Stomach (tissue), 9 donors: ENCODE measurements around the gene PANX3. TPM values are rescaled to one million over a fixed set of nuclear protein-coding genes. Genes with fewer than 3 reads are reported as not detected.

ENCODE experiments used
- DNase-seq, 2 donors: peaks; one replicate each; pipeline versions ENCODE4 v3.0.0 to v3.0.0-alpha.2; 2013 to 2019
- H3K27ac ChIP-seq, 5 donors: fragments of 200-600 bp in 4 of 5; sonication (generic) in 4 of 5; one replicate each; pipeline ENCODE4 v1.5.1; 2013 to 2019; ENCODE audit warnings: mild to moderate bottlenecking in 1 of 5, moderate library complexity in 1 of 5
- H3K27me3 ChIP-seq, 3 donors: fragments of 200-600 bp; sonication (generic); one replicate each; pipeline ENCODE4 v1.5.1; 2017 to 2019; ENCODE audit warnings: mixed run types in 1 of 3
- H3K36me3 ChIP-seq, 4 donors: fragments of 200-600 bp; sonication (generic); 1 replicate in 3 of 4; 2 replicates in 1 of 4; pipeline ENCODE4 v1.5.1; 2016 to 2019
- H3K4me1 ChIP-seq, 4 donors: fragments of 200-600 bp; sonication (generic); one replicate each; pipeline ENCODE4 v1.5.1; 2016 to 2019
- H3K4me3 ChIP-seq, 4 donors: fragments of 200-600 bp; sonication (generic) in 3 of 4; one replicate each; pipeline ENCODE4 v1.5.1; 2016 to 2019; ENCODE audit warnings: mild to moderate bottlenecking in 1 of 4
- H3K9me3 ChIP-seq, 4 donors: fragments of 200-600 bp; sonication (generic); one replicate each; pipeline ENCODE4 v1.5.1; 2016 to 2019
- EP300 ChIP-seq: sonication (generic); formaldehyde crosslinking; IDR thresholded peaks from one replicate; pipeline ENCODE4 v1.6.1; 2017; ENCODE audit warnings: antibody characterized with exemption
- POLR2A ChIP-seq, 4 donors: fragments of 450-650 bp; IDR thresholded peaks; one replicate each; pipeline ENCODE4 v1.6.1; 2016; ENCODE audit warnings: antibody characterized with exemption in 4 of 4, control low read depth in 2 of 4, mild to moderate bottlenecking in 1 of 4, moderate library complexity in 1 of 4
- POLR2AphosphoS5 ChIP-seq, 3 donors: sonication (generic); formaldehyde crosslinking; IDR thresholded peaks; one replicate each; pipeline ENCODE4 v1.6.1; 2016; ENCODE audit warnings: antibody characterized with exemption in 3 of 3
- WGBS, 5 donors: extraction: QIAGEN DNeasy Blood & Tissue Kit in 3 of 5; methylation state at CpG; one replicate each; pipeline versions ENCODE4 v1.1.5 to v1.1.7; 2013 to 2018; 5-methylcytosine and 5-hydroxymethylcytosine counted together
- intact Hi-C: fragments of 100-400 bp; cut with DNase I; formaldehyde crosslinking; loops from one replicate; pipeline ENCODE4 v1.15.1; 2023; ENCODE audit warnings: low total_unique reads
- polyA plus RNA-seq, 3 donors: library from polyadenylated mRNA; stranded (reverse); fragments of 200-250 nt; gene quantifications; one replicate each; pipeline ENCODE4 v1.2.3, GENCODE V29; 2013
- total RNA-seq, 5 donors: library from RNA; depleted of rRNA; stranded (reverse); fragments of >200 nt; gene quantifications; one replicate each; pipeline versions ENCODE4 v1.1.0 to v1.2.3, GENCODE V29; 2014 to 2016
- TF ChIP-seq, protein P1 (sequence below), 7 experiments: fragments of 450-650 bp in 4 of 7; fragments of 200-600 bp in 3 of 7; sonication (generic) in 3 of 7; IDR thresholded peaks; one replicate each; pipeline ENCODE4 v1.5.1; 2016 to 2019; ENCODE audit warnings: antibody characterized with exemption in 7 of 7, control low read depth in 2 of 7, mild to moderate bottlenecking in 1 of 7
- donor health status: healthy with polysubstance abuse.
- donor health status: Bipolar disorder and iron deficiency.
- donor health status: healthy.

PANX3 gene
- total and polyA plus RNA-seq, 8 donors = not detected

DNA sequence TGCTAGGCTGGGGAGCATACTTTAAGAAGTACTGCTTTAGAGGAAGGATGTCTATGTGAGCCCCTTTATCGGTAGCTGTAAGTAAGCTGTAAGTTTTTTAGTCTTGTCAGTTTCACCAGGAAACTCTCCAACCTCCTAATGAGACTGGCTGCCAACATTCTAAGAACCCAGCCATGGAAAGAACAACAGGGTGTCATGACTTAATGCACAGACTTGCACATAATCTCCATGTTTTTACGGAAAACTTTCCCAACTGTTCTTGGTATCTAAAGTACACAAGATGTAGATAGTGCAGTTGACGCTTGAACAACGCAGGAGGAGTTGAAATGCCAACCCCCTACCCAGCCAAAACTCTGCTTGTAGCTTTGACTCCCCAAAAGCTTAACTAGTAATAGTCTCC, 32.5 kb upstream of the PANX3 start:
- no peak for DNase-seq
- Histone ChIP-seq H3K9me3 (no peaks in the 10 kb centered on the region), H3K27me3 (no peaks in the 10 kb centered on the region), H3K36me3 (no peaks in the 10 kb centered on the region), H3K4me3 (no peak overlapping the region), H3K4me1 (no peaks in the 10 kb centered on the region), H3K27ac (no peak overlapping the region)
- TF ChIP-seq POLR2A (IDR thresholded peaks at IDR 0.05) (no peak), EP300 (no peak), POLR2AphosphoS5 (IDR thresholded peaks at IDR 0.05) (no peak)
- TF ChIP-seq, protein P1, sequence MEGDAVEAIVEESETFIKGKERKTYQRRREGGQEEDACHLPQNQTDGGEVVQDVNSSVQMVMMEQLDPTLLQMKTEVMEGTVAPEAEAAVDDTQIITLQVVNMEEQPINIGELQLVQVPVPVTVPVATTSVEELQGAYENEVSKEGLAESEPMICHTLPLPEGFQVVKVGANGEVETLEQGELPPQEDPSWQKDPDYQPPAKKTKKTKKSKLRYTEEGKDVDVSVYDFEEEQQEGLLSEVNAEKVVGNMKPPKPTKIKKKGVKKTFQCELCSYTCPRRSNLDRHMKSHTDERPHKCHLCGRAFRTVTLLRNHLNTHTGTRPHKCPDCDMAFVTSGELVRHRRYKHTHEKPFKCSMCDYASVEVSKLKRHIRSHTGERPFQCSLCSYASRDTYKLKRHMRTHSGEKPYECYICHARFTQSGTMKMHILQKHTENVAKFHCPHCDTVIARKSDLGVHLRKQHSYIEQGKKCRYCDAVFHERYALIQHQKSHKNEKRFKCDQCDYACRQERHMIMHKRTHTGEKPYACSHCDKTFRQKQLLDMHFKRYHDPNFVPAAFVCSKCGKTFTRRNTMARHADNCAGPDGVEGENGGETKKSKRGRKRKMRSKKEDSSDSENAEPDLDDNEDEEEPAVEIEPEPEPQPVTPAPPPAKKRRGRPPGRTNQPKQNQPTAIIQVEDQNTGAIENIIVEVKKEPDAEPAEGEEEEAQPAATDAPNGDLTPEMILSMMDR (IDR thresholded peaks at IDR 0.05) = no peak
- intact Hi-C loops = no loop called here
- WGBS, 5 donors = 33 to 69% (median 49%) methylated on average over 4 of the region's 4 CpGs

DNA sequence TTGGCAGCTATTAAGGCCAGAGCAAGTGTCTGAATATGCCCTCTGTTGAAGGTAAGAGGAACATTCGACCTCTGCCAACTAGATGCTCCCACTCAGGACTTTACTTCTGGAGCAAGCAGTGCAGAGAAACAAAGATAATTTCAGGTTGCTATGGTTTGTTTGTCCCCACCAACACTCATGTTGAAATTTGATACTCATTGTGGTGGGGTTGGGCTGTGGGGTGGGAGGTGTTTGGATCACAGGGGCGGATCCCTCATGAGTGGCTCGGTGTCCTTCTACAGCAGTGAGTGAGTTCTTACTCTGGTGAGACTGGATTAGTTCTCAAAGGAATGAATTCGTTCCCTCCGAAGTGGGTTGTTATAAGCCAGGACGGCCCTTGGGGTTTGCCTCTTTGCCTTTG, 29.4 kb upstream of the PANX3 start:
- Histone ChIP-seq H3K4me3 (no peak overlapping the region), H3K27me3 (no peaks in the 10 kb centered on the region), H3K27ac (no peak overlapping the region), H3K36me3 (no peaks in the 10 kb centered on the region), H3K4me1 (no peaks in the 10 kb centered on the region), H3K9me3 (no peaks in the 10 kb centered on the region)
- intact Hi-C loops = loop anchor here (10.0 kb wide), 1 partner anchor 167 kb away; no protein-coding TSS in a partner anchor
- WGBS, 5 donors = 57 to 83% (median 78%) methylated on average over 6 of the region's 6 CpGs
- TF ChIP-seq, protein P1 (IDR thresholded peaks at IDR 0.05) = no peak
- TF ChIP-seq EP300 (no peak), POLR2AphosphoS5 (IDR thresholded peaks at IDR 0.05) (no peak), POLR2A (IDR thresholded peaks at IDR 0.05) (no peak)
- DNase-seq = no peak

DNA sequence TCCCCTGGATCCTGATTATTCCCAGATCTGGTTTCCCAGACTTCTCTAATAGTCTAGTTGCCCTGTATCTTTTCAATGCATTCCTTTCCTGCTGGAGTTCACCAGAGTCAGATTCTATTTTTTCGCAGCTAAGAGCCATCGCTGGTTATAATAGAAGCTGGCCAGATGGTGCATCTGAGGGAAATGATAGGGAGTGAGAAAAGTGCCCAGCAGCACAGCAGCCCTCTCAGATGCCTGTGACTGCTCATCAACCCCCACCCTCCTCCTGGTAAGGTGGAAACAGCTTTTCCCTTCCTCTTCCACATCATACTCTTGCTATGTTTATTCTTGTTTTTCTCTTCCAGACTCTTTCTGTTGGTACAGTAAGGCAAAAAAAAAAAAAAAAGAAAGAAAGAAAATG, 28.7 kb upstream of the PANX3 start:
- DNase-seq = no peak
- no peak overlapping the region for H3K27ac ChIP-seq
- WGBS, 5 donors = 77 to 91% (median 88%) methylated on average over 2 of the region's 2 CpGs
- no peaks in the 10 kb centered on the region for H3K4me1 ChIP-seq
- no peak overlapping the region for H3K4me3 ChIP-seq
- H3K36me3 ChIP-seq = no peaks in the 10 kb centered on the region
- TF ChIP-seq EP300 (no peak), POLR2A (IDR thresholded peaks at IDR 0.05) (no peak), POLR2AphosphoS5 (IDR thresholded peaks at IDR 0.05) (no peak)
- TF ChIP-seq, protein P1 (IDR thresholded peaks at IDR 0.05) = no peak
- H3K27me3 ChIP-seq = no peaks in the 10 kb centered on the region
- intact Hi-C loops = loop anchor here (10.0 kb wide), 1 partner anchor 168 kb away; no protein-coding TSS in a partner anchor
- no peaks in the 10 kb centered on the region for H3K9me3 ChIP-seq

DNA sequence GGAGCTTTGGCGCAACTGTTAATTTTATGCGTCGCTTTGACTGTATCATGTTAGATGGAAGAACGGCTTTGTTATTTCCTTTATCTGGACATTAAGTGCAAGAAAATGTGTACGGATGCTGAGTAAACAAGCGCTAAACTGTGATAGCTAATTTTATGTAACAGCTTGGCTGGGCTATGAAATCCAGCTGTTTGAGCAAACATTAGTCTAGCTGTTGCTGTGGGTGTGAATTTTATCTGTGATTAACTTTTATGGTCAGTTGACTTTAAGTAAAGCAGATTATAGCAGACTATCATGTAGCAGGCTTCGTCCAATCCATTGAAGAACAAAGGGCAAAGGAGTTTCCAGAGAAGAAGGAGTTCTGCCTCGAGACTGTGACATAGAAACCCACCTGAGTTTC, 27.4 kb upstream of the PANX3 start:
- 23 to 56% (median 46%) methylated on average over 8 of the region's 8 CpGs for WGBS, 5 donors
- Histone ChIP-seq H3K4me1 (no peaks in the 10 kb centered on the region), H3K36me3 (no peaks in the 10 kb centered on the region), H3K9me3 (no peaks in the 10 kb centered on the region), H3K4me3 (no peak overlapping the region), H3K27me3 (no peaks in the 10 kb centered on the region), H3K27ac (no peak overlapping the region)
- TF ChIP-seq EP300 = no peak
- TF ChIP-seq, protein P1 (IDR thresholded peaks at IDR 0.05) = no peak
- no peak for TF ChIP-seq POLR2A (IDR thresholded peaks at IDR 0.05)
- no peak for TF ChIP-seq POLR2AphosphoS5 (IDR thresholded peaks at IDR 0.05)
- no peak for DNase-seq
- intact Hi-C loops = loop anchor here (10.0 kb wide), 1 partner anchor 169 kb away; no protein-coding TSS in a partner anchor
